GM23338 (cell line): ENCODE results near the gene RNU5B-1.

Source experiments
- CREB1 ChIP-seq: fragments of 250-450 bp; sonication (Bioruptor Pico); IDR thresholded peaks from 2 replicates; pipeline ENCODE4 v1.5.0; 2020; ENCODE audit warnings: low read depth, mild to moderate bottlenecking, moderate library complexity
- CTCF ChIP-seq, 2 experiments: fragments of 200-600 bp in 1 of 2; sonication (generic) in 1 of 2; conservative IDR thresholded peaks; 2 replicates each; pipeline versions ENCODE4 v1.5.1 to v1.6.1; 2016 to 2017; ENCODE audit warnings: antibody characterized with exemption in 2 of 2, low read depth in 2 of 2, mild to moderate bottlenecking in 2 of 2, moderate library complexity in 1 of 2
- ETS1 ChIP-seq: IDR thresholded peaks from 2 replicates; pipeline ENCODE4 v1.6.1; 2016; ENCODE audit warnings: antibody characterized with exemption
- EZH2 ChIP-seq: fragments of 200-600 bp; sonication (generic); IDR thresholded peaks from one replicate; pipeline ENCODE4 v1.8.0; 2017; ENCODE audit warnings: antibody characterized with exemption, mild to moderate bottlenecking, low read depth; ENCODE audit not compliant: unreplicated experiment
- EZH2phosphoT487 ChIP-seq: fragments of 200-600 bp; sonication (generic); IDR thresholded peaks from one replicate; pipeline ENCODE4 v1.8.1; 2018; ENCODE audit warnings: antibody characterized with exemption; ENCODE audit not compliant: unreplicated experiment
- JUNB ChIP-seq: IDR thresholded peaks from one replicate; pipeline ENCODE4 v1.6.1; 2016; ENCODE audit warnings: antibody characterized with exemption; ENCODE audit not compliant: unreplicated experiment
- NANOG ChIP-seq: IDR thresholded peaks from 2 replicates; pipeline ENCODE4 v1.6.1; 2016; ENCODE audit warnings: antibody characterized with exemption, borderline replicate concordance
- POLR2AphosphoS5 ChIP-seq: IDR thresholded peaks from 2 replicates; pipeline ENCODE4 v1.6.1; 2016; ENCODE audit warnings: antibody characterized with exemption, low read depth
- REST ChIP-seq: IDR thresholded peaks from one replicate; pipeline ENCODE4 v1.6.1; 2018; ENCODE audit warnings: antibody characterized with exemption; ENCODE audit not compliant: unreplicated experiment
- STAT1 ChIP-seq: IDR thresholded peaks from one replicate; pipeline ENCODE4 v1.6.1; 2016; ENCODE audit warnings: antibody characterized with exemption; ENCODE audit not compliant: unreplicated experiment
- ZNF114 ChIP-seq: fragments of 250-450 bp; sonication (Bioruptor Pico); IDR thresholded peaks from 2 replicates; pipeline ENCODE4 v1.5.0; 2020; ENCODE audit warnings: mild to moderate bottlenecking, moderate library complexity
- ZNF331 ChIP-seq: fragments of 250-450 bp; sonication (Bioruptor Pico); IDR thresholded peaks from 2 replicates; pipeline ENCODE4 v1.5.0; 2020; ENCODE audit warnings: low read depth, mild to moderate bottlenecking, moderate library complexity

- TF ChIP-seq CTCF (conservative IDR thresholded peaks at IDR 0.05; ENCODE audit: low read depth in 2 of 2) (no peak), REST (no peak), POLR2AphosphoS5 (no peak), JUNB (no peak), EZH2 (no peak), STAT1 (no peak), ZNF114 (CRISPR knock-in tag) (no peak), CREB1 (CRISPR knock-in tag) (no peak), EZH2phosphoT487 (no peak), ETS1 (no peak), ZNF331 (CRISPR knock-in tag) (no peak), NANOG (no peak)
Measured at GRCh38 chr15:65292938-65293518, 11.4 kb upstream of the RNU5B-1 start.
